A549 (cell line): ENCODE measurements around the gene MADD.

ENCODE experiments used
- BHLHE40 ChIP-seq: IDR thresholded peaks from 2 replicates; pipeline ENCODE4 v1.6.1; 2012; ENCODE audit warnings: low read depth, low read length, inconsistent platforms
- JUNB ChIP-seq: fragments of >200 bp; sonication (Bioruptor Twin); formaldehyde crosslinking; IDR thresholded peaks from 2 replicates; pipeline ENCODE4 v1.6.1; 2016
- POLR2A ChIP-seq: IDR thresholded peaks from 2 replicates; pipeline ENCODE4 v1.6.1; 2012; ENCODE audit warnings: mild to moderate bottlenecking, low read length

- TF ChIP-seq BHLHE40 (no peak), POLR2A (no peak), JUNB (no peak)
These were observed 668 bp downstream of the MADD start for GRCh38 chr11:47270331-47271271.
